B cell (primary cell): ENCODE results near the gene NANOGP8. TPM values are rescaled to one million over a fixed set of nuclear protein-coding genes. Genes with fewer than 3 reads are reported as not detected.

Experiments used
- ATAC-seq: fragments of 200-7000 bp; cut with Tn5 transposase; one replicate; pipeline ENCODE4 v1.10.0; 2021; ENCODE audit warnings: low read depth, mild to moderate bottlenecking, moderate number of reproducible peaks, moderate library complexity
- CTCF ChIA-PET: fragments of 350-600 bp; sonication (Branson Sonifier 250); formaldehyde crosslinking; loops from one replicate; lab custom pipeline; 2021; ENCODE audit warnings: antibody characterized with exemption, inconsistent platforms; lab: Charles Lee
- POLR2A ChIA-PET: fragments of 350-600 bp; sonication (Branson Sonifier 250); formaldehyde crosslinking; loops from one replicate; lab custom pipeline; 2021; ENCODE audit warnings: antibody characterized with exemption; lab: Charles Lee
- DNase-seq: peaks from one replicate; pipeline ENCODE4 v3.0.0; 2013
- H2AFZ ChIP-seq: 2 replicates; pipeline ENCODE4 v1.6.1; 2012; ENCODE audit warnings: mild to moderate bottlenecking, low read depth, low read length; ENCODE audit not compliant: insufficient read depth, poor library complexity, severe bottlenecking
- H3K27ac ChIP-seq, 2 donors: 1 replicate in 1 of 2; 2 replicates in 1 of 2; pipeline ENCODE4 v1.5.1; 2012 to 2013; ENCODE audit warnings: low read length in 2 of 2, mild to moderate bottlenecking in 2 of 2, moderate library complexity in 1 of 2
- H3K27me3 ChIP-seq, 4 experiments: fragments of 200-600 bp in 1 of 4; sonication (generic) in 1 of 4; replicated peaks in 1 of 4; 1 replicate in 2 of 4; 2 replicates in 2 of 4; pipeline versions ENCODE4 v1.6.1 to v1.7.0; 2013 to 2016; ENCODE audit warnings: low read length in 3 of 4, mild to moderate bottlenecking in 2 of 4, mixed read lengths in 1 of 4, moderate library complexity in 1 of 4; ENCODE audit not compliant: insufficient read depth in 4 of 4, control insufficient read depth in 3 of 4; ENCODE audit errors: control extremely low read depth in 1 of 4
- H3K36me3 ChIP-seq, 2 experiments: replicated peaks in 1 of 2; 1 replicate in 1 of 2; 2 replicates in 1 of 2; pipeline versions ENCODE4 v1.6.1 to v1.7.1; 2013; ENCODE audit warnings: low read length in 1 of 2; ENCODE audit not compliant: insufficient read depth in 2 of 2, control insufficient read depth in 1 of 2; ENCODE audit errors: control extremely low read depth in 1 of 2, extremely low read depth in 1 of 2
- H3K4me1 ChIP-seq, 2 donors: fragments of 200-600 bp in 1 of 2; sonication (generic) in 1 of 2; 1 replicate in 1 of 2; 2 replicates in 1 of 2; pipeline versions ENCODE4 v1.5.1 to v1.6.1; 2013 to 2017; ENCODE audit warnings: low read length in 2 of 2; ENCODE audit not compliant: control insufficient read depth in 2 of 2, insufficient read depth in 2 of 2
- H3K4me2 ChIP-seq: replicated peaks from 2 replicates; pipeline ENCODE3; 2012; ENCODE audit warnings: mild to moderate bottlenecking, low read depth, low read length; ENCODE audit not compliant: poor library complexity, severe bottlenecking
- H3K4me3 ChIP-seq, 5 experiments: fragments of 200-600 bp in 1 of 5; sonication (generic) in 1 of 5; 1 replicate in 3 of 5; 2 replicates in 2 of 5; pipeline versions ENCODE4 v1.5.1 to v1.7.0; 2011 to 2016; ENCODE audit warnings: low read length in 4 of 5, mild to moderate bottlenecking in 4 of 5, low read depth in 2 of 5, control low read depth in 1 of 5, moderate library complexity in 1 of 5; ENCODE audit not compliant: insufficient read depth in 1 of 5; ENCODE audit errors: control extremely low read depth in 1 of 5, extremely low read depth in 1 of 5
- H3K79me2 ChIP-seq: fragments of 200-600 bp; sonication (generic); one replicate; pipeline ENCODE4 v1.6.0; 2016; ENCODE audit warnings: low read length; ENCODE audit not compliant: control insufficient read depth, insufficient read depth
- H3K9ac ChIP-seq: fragments of 200-600 bp; sonication (generic); 2 replicates; pipeline ENCODE4 v1.6.1; 2017; ENCODE audit warnings: mild to moderate bottlenecking, low read length, moderate library complexity
- H3K9me3 ChIP-seq, 3 donors: one replicate each; pipeline versions ENCODE4 v1.6.1 to v1.7.1; 2013; ENCODE audit warnings: low read length in 2 of 3; ENCODE audit not compliant: control insufficient read depth in 2 of 3, insufficient read depth in 1 of 3; ENCODE audit errors: control extremely low read depth in 1 of 3
- H4K20me1 ChIP-seq: 2 replicates; pipeline ENCODE4 v1.6.0; 2012; ENCODE audit warnings: mild to moderate bottlenecking, low read length; ENCODE audit not compliant: insufficient read depth, control insufficient read depth, poor library complexity, severe bottlenecking
- H3K27ac Mint-ChIP-seq: one replicate; pipeline ENCODE4 v1.8.0; 2021; ENCODE audit warnings: mixed read lengths
- H3K27me3 Mint-ChIP-seq: one replicate; pipeline ENCODE4 v1.8.0; 2021; ENCODE audit warnings: mixed read lengths
- H3K4me1 Mint-ChIP-seq: one replicate; pipeline ENCODE4 v1.8.0; 2021; ENCODE audit warnings: mixed read lengths
- H3K4me3 Mint-ChIP-seq: one replicate; pipeline ENCODE4 v1.8.0; 2021; ENCODE audit warnings: mixed read lengths
- H3K9me3 Mint-ChIP-seq: one replicate; pipeline ENCODE4 v1.8.0; 2022; ENCODE audit warnings: mixed read lengths; ENCODE audit not compliant: insufficient read depth
- EZH2 ChIP-seq: IDR thresholded peaks from 2 replicates; pipeline ENCODE4 v1.6.1; 2012; ENCODE audit warnings: borderline replicate concordance, low read depth, mild to moderate bottlenecking, moderate library complexity, low read length; ENCODE audit not compliant: insufficient read depth, poor library complexity, severe bottlenecking
- WGBS: methylation state at CpG from one replicate; pipeline ENCODE4 v1.1.5; 2013; ENCODE audit warnings: missing lambda C conversion rate; ENCODE audit not compliant: insufficient coverage; 5-methylcytosine and 5-hydroxymethylcytosine counted together
- intact Hi-C: fragments of 100-400 bp; cut with micrococcal nuclease; formaldehyde crosslinking; loops from one replicate; pipeline ENCODE4 v1.10.0; 2022
- polyA plus RNA-seq: library from polyadenylated mRNA; depleted of rRNA; stranded (reverse); fragments of >200 nt; gene quantifications from 2 replicates; pipeline ENCODE4 v1.2.3, GENCODE V29; 2012
- total RNA-seq, 2 donors: library from RNA; stranded (reverse); fragments of 120-200 nt in 1 of 2; gene quantifications; 1 replicate in 1 of 2; 2 replicates in 1 of 2; pipeline versions ENCODE4 v1.2.3 to v1.2.4, GENCODE V29; 2013 to 2022
- TF ChIP-seq, protein P1 (sequence below): fragments of 200-600 bp; IDR thresholded peaks from one replicate; pipeline ENCODE4 v1.8.0; 2022; ENCODE audit warnings: antibody characterized with exemption, mild to moderate bottlenecking

NANOGP8 gene
- total and polyA plus RNA-seq, 2 donors (not counting 1 experiment from before 2014, with no cell fraction given) = 0.18 TPM; not detected in 1

DNA sequence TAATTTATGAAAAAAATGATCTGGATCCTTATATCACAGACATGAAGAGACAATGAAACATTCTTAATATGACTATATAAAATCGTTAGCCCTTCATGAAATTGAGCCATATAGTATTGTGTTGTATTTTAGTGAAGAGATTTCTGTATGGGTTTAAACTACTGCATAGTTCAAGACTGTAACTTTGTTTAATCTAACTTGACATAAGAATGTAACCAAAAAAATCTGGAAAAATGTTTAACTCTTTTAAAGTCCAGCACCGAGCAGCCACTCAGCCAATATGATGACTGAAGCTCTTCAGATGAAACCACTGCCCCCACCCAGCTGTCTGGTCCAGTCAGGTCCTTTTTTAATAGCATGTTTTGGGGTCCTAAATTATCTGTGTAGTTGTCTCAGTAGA, 4.9 kb downstream of the NANOGP8 start:
- Histone ChIP-seq H3K9ac (no peak overlapping the region), H3K4me2 (no peak overlapping the region), H3K79me2 (no peaks in the 10 kb centered on the region), H3K27me3 (no peaks in the 10 kb centered on the region), H3K4me1 (no peaks in the 10 kb centered on the region), H3K36me3 (no peaks in the 10 kb centered on the region), H3K4me3 (no peak overlapping the region), H3K27ac (no peak overlapping the region), H3K9me3 (peaks cover 0 to 16% (median 0%) of the 10 kb centered on the region in 3 donors), H4K20me1 (no peaks in the 10 kb centered on the region), H2AFZ (no peak overlapping the region)
- ATAC-seq = no peak
- WGBS = 57% methylated on average over 1 of the region's 2 CpGs
- intact Hi-C loops = no loop called here
- Mint-ChIP-seq H3K4me1 (no peaks in the 10 kb centered on the region), H3K27ac (no peak overlapping the region), H3K27me3 (peaks cover 11% of the 10 kb centered on the region), H3K9me3 (no peaks in the 10 kb centered on the region), H3K4me3 (no peak overlapping the region)
- CTCF ChIA-PET = interaction anchor here (2.6 kb wide), 1 partner anchor 364 kb away, joined by 23 read pairs; no protein-coding TSS in a partner anchor
- POLR2A ChIA-PET = no interaction called here
- no peak for DNase-seq
- TF ChIP-seq EZH2 = no peak
- TF ChIP-seq, protein P1, sequence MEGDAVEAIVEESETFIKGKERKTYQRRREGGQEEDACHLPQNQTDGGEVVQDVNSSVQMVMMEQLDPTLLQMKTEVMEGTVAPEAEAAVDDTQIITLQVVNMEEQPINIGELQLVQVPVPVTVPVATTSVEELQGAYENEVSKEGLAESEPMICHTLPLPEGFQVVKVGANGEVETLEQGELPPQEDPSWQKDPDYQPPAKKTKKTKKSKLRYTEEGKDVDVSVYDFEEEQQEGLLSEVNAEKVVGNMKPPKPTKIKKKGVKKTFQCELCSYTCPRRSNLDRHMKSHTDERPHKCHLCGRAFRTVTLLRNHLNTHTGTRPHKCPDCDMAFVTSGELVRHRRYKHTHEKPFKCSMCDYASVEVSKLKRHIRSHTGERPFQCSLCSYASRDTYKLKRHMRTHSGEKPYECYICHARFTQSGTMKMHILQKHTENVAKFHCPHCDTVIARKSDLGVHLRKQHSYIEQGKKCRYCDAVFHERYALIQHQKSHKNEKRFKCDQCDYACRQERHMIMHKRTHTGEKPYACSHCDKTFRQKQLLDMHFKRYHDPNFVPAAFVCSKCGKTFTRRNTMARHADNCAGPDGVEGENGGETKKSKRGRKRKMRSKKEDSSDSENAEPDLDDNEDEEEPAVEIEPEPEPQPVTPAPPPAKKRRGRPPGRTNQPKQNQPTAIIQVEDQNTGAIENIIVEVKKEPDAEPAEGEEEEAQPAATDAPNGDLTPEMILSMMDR = no peak

DNA sequence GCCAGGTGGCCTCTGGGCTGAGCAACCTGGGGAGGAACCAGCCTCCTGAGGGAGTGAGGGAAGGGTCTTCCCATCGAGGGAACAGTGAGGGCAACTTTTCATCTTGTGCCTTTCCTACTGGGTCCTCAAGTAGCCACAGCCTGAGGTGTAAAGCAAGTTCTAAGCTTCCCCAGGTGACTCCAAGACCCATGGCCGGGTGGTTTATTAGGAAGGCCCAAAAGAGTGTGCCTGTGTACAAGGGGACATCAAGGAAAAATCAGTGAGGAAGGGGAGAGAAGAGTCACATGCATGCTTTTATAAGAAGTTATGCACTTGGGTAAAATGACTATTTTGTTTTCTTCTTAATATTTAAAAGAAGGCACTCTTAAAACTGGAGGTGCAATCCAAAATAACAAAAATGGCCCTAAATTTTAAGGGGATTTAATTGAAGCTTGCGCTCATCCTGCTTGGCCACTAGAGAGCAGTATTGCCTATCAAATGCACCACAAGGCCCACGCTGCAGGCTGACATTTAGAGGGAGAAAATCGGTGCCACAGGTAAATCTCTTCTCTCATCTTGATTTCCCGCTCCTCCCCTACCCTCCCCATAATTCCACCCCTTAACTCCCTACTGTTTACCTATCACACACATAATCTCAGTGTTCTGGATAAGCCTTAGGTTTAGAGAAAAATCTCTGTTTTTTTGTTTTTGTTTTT, 6.7 kb downstream of the NANOGP8 start:
- peaks cover 0 to 16% (median 0%) of the 10 kb centered on the region in 3 donors for H3K9me3 ChIP-seq
- H3K4me3 ChIP-seq = no peak overlapping the region
- TF ChIP-seq, protein P1 = peak; percentile 80
- no peak for TF ChIP-seq EZH2
- no peak overlapping the region for H2AFZ ChIP-seq
- ATAC-seq = no peak
- ChIA-PET CTCF (interaction anchor here (0.8 to 2.6 kb wide), 4 partner anchors 10 to 366 kb away, joined by 3 to 23 read pairs (median 4); no protein-coding TSS in a partner anchor), POLR2A (no interaction called here)
- no peaks in the 10 kb centered on the region for H3K36me3 ChIP-seq
- Mint-ChIP-seq H3K27ac (no peak overlapping the region), H3K4me1 (no peaks in the 10 kb centered on the region), H3K27me3 (peaks cover 11% of the 10 kb centered on the region), H3K9me3 (peaks cover 1% of the 10 kb centered on the region), H3K4me3 (no peak overlapping the region)
- no peaks in the 10 kb centered on the region for H3K4me1 ChIP-seq
- WGBS = 60% methylated on average over 3 of the region's 6 CpGs
- no peaks in the 10 kb centered on the region for H3K79me2 ChIP-seq
- no peak overlapping the region for H3K27ac ChIP-seq
- no peak overlapping the region for H3K4me2 ChIP-seq
- H4K20me1 ChIP-seq = no peaks in the 10 kb centered on the region
- H3K9ac ChIP-seq = no peak overlapping the region
- peak; percentile 32 for DNase-seq
- intact Hi-C loops = no loop called here
- no peaks in the 10 kb centered on the region for H3K27me3 ChIP-seq
